GM19397 (cell line): ENCODE data around the gene ITGA11.

Experiments
- ATAC-seq: cut with Tn5 transposase; IDR thresholded peaks from one replicate; pipeline ENCODE4 v1.9.1; 2021; ENCODE audit warnings: mild to moderate bottlenecking, moderate library complexity; ENCODE audit not compliant: unreplicated experiment

Gene ITGA11, protein sequence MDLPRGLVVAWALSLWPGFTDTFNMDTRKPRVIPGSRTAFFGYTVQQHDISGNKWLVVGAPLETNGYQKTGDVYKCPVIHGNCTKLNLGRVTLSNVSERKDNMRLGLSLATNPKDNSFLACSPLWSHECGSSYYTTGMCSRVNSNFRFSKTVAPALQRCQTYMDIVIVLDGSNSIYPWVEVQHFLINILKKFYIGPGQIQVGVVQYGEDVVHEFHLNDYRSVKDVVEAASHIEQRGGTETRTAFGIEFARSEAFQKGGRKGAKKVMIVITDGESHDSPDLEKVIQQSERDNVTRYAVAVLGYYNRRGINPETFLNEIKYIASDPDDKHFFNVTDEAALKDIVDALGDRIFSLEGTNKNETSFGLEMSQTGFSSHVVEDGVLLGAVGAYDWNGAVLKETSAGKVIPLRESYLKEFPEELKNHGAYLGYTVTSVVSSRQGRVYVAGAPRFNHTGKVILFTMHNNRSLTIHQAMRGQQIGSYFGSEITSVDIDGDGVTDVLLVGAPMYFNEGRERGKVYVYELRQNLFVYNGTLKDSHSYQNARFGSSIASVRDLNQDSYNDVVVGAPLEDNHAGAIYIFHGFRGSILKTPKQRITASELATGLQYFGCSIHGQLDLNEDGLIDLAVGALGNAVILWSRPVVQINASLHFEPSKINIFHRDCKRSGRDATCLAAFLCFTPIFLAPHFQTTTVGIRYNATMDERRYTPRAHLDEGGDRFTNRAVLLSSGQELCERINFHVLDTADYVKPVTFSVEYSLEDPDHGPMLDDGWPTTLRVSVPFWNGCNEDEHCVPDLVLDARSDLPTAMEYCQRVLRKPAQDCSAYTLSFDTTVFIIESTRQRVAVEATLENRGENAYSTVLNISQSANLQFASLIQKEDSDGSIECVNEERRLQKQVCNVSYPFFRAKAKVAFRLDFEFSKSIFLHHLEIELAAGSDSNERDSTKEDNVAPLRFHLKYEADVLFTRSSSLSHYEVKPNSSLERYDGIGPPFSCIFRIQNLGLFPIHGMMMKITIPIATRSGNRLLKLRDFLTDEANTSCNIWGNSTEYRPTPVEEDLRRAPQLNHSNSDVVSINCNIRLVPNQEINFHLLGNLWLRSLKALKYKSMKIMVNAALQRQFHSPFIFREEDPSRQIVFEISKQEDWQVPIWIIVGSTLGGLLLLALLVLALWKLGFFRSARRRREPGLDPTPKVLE

DNA sequence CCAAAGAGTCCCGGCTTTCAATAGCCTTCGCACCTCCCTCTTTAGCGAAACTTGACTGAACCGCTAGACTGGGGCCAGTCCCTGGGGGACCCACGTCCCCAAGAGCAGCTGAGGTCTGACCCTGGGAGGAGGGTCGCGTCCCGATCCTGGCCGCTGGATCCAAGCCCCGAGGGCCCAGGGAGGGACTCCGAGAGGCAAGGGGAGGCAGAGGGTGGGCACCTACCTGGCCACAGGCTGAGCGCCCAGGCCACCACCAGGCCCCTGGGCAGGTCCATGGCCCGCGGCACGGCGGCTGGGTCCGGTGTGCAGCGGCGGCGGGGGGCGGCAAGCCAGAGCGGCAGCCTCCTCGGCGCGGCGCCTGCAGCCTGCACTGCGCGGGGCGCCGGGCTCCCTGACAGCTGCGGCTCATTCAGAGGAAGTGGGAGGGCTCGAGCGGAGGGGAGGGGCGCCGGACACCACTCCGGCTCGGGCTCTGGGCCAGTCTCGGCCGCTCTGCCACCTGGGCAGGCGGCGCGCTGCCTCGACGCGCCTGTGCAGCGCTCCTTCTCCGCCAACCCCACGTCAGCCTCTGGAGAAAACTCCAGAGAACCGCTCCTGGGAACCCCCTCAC, at the start of gene ITGA11:
Gene ITGA11, minus strand, starts transcription at position 372 of the 610 bp plus-strand sequence. Its CDS starts 97 bp downstream, at position 275.
- peak; percentile 47 for ATAC-seq

GRCh38 chr15:68481321-68481720, 49.4 kb upstream of the ITGA11 start:
- ATAC-seq, result no peak

GRCh38 chr15:68480296-68480695, 48.3 kb upstream of the ITGA11 start:
- no peak for ATAC-seq

GRCh38 chr15:68479870-68480269, 47.9 kb upstream of the ITGA11 start:
- no peak for ATAC-seq

- no peak for ATAC-seq
These were observed 47.4 kb upstream of the ITGA11 start for GRCh38 chr15:68479406-68479805.

DNA sequence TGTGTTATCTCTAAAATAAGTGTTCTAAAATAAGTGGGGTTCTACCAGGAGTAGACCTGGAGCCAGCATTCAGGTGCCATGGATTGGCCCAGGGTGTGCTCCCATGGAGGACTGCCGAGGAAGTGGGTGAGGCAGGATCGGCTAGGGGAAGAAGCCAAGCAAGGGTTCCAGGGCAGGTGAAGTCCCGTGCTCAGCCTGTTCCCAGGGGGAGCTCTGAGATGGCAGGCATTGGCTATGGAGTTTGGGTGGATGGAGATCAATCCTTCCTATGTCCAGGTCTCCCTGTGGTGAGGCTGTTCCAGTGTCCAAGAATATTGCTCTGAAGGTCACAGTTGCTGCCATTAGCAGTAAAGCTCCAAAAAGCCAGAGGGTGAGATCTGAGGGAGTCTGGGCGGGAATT, 46.9 kb upstream of the ITGA11 start:
- no peak for ATAC-seq

- ATAC-seq, result no peak
These were observed 43.5 kb upstream of the ITGA11 start for GRCh38 chr15:68475449-68475848.

DNA sequence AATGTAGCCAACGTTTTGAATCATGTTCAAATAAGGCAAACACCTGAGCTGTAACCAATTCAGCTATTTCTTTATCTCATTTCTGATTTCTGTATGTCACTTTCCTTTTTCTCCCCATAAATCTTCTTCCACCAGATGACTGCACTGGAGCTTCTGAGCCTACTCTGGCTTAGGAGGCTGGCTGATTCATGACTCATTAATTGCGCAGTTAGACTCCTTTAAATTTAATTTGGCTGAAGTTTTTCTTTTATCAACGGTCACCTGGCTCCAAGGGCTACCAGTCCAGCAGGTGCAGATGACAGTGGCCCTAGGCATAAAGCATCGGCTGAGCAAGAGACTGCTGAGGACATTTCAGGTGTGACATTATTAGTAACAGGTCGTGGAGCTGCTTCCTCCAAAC, 39.6 kb upstream of the ITGA11 start:
- ATAC-seq, result no peak

DNA sequence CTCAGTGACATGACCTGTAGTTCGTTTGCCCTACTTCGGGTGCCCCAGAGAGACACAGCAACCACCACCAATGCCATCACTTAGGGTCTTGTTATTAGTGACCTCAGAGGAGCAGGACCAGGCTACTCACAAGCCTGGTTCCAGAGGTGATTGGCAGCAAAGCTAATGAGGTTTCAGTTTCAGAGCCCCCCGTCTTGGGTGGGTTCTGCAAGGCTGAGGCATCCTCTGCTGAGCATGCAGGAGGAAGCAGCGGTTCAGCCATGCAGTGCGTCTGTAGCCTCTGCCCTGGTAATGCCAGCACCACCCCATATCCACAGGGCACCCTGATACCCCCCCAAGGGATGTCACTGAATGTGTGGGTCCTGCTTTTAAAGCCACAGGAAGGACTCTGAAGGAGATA, 39.0 kb upstream of the ITGA11 start:
- no peak for ATAC-seq

DNA sequence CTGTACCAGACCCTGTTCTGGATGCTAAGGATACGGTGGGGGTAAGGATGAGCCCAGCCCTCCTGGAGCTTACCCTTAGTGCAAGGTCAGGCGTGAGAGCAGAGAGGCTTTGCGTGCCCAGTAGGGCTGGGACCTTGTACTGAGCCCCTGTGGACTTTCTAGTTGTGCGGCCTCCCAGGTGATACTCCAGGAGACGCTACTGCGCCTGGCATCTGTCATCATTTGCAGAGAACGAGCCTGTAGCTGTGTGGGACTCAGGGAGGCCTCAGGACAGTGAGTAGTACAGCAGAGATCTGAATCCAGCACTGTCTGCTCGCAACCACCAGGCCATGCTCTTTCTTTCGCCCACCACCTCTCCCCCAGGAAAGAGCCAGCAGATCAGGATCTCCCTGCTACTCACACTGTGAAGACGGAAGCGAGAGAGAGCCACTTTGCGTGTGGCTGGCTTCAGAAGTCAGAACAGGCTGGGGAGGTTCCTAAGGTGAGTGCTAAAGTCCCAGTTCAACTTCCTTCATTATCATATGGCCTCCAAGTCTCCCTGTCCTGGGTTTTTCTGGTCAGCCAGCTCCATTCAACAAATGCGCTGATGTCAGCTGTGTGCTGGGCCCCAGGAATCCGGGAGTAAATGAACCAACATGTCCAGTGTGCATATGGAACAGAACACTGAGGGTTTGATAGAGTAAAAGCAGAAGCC, 38.2 kb upstream of the ITGA11 start:
- ATAC-seq, result no peak

DNA sequence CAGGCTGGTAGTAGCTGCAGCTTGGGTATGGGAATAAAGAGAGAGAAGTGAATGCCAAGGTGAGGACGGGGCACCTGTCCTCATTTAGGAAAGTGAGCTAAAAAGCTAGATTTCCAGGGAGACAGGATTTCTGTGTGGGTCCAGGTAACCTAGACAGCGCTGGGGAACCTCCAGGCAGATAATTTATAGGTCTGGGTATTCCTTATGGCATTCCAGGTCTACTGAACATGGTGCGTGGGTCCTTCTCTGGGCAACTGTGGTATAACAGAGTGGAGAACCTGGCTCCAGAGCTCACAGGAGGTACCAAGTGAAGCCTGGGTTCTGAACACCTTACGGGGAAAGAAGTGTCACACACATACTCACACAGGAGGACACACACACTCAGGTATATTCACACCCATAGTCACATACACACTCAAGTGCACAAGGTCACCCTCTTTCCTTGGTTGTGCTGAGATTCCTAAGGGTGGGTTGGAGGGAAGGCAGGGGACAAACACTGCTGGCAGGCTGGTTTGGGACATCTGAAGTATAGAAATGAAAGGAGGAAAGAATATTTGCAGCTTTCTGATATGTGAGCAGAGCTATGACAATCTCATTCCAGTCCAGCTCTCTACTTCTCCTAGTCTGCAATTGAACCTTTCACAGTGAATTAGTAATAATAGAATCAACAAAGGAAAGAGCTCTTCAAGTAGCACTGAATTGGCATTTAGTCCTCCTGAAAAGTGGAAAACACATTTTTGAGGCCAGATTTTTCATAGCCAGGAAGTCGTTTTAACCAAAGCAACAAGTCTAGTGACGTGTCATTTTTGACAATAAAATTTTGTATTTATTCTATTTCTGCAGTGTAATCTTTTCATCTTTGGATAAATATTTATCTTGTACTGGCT, 37.4 kb upstream of the ITGA11 start:
- no peak for ATAC-seq

GRCh38 chr15:68466876-68467275, 34.9 kb upstream of the ITGA11 start:
- ATAC-seq, result no peak

DNA sequence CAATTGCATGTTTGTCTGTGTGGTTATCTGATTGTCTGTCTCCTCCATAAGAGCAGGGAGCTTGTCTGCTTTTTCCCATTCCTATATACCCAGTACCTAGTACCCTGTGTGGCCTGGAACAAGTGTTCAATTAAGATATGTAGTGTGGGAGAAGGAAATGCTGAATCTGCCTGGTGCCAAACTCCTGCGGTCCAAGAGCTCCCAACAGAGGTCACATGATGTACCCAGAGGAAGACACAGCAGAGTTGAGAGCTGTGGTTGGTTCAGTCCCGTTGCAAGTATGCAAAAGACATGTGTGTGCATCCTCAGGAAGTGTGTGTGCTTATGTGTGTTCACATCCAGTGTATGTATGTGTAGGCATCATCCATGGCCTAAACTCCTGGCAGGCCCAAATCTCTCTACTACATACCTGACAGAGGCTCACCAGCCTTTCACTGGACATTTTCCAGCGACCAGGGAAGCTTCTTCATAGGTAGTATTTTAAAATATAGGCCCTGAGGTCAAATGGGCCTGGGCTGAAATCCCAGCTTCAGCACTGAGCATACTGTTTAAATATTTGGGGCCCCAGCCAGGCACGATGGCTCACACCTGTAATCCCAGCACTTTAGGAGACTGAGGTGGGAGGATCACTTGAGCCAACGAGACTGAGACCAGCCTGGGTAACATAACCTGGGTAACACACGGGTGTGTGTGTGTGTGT, 34.0 kb upstream of the ITGA11 start:
- ATAC-seq, result no peak

DNA sequence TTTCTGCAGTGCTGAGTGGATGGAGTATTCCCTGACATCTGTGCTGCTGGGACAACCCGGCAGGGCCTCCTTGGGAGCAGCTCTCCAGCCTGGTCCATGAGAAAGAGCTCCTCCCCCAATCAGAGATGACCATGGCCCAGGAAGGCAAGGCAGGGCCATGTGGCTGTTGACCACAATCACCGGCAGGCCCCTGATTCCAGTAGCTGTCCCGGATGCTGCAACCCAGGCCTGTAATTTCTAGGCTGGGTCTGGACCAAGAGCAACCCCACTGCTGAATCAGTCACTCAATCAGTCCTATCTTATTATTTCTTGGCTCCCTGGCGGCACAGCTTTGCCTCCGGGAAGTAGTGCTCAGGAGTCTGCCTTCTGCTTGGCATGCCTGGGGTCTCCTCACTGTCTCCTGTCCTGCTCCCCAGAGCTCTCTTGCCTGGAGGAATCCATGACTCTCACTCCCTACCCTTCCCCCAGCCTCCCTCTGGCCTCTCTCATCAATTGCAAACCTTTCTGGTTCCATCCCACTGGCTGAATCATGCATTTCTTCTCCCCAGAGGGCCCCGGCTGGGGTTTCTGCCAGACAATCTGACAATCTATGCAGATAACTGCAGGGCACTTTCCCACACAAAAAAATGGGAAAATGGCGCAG, 32.6 kb upstream of the ITGA11 start:
- no peak for ATAC-seq

DNA sequence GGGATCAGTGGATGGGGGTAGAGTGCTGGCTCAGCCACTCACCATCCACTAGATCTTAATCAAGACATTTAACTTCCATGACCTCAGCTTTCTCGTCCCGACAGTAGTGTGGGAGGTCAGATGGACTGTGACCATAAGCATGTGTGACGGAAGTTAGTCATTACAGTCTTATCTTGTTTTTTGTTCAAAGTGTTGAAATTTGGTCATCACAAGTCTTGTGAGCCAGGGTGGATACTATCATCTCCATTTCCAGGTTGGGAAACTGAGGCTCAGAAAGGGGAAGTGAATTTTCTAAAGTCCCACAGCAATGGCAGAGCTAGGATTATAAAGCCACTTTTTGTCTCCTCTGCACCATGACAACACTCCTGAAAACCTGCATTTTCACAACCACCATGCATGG, 32.0 kb upstream of the ITGA11 start:
- no peak for ATAC-seq

GRCh38 chr15:68463444-68463843, 31.5 kb upstream of the ITGA11 start:
- no peak for ATAC-seq

GRCh38 chr15:68460166-68460565, 28.2 kb upstream of the ITGA11 start:
- ATAC-seq, result no peak

- ATAC-seq, result no peak
These were observed 18.2 kb upstream of the ITGA11 start for GRCh38 chr15:68450192-68450591.
